Activated CD4-positive, alpha-beta T cell treated with anti-CD3 and anti-CD28 coated beads, Interleukin-2, amount 50 U/mL, for 16 hours (primary cell): ENCODE data around the gene SAV1.
A peak's percentile ranks its signal among the peaks of the same experiment; 100 is the strongest.
"Not testable (repeated sequence)": the region's sequence is repeated elsewhere in the genome, so short reads cannot be mapped to it uniquely, and the experiment has no call there.

Experiments used
- DNase-seq: peaks from one replicate; pipeline ENCODE4 v3.0.0-alpha.2; 2020

SAV1 gene

DNA sequence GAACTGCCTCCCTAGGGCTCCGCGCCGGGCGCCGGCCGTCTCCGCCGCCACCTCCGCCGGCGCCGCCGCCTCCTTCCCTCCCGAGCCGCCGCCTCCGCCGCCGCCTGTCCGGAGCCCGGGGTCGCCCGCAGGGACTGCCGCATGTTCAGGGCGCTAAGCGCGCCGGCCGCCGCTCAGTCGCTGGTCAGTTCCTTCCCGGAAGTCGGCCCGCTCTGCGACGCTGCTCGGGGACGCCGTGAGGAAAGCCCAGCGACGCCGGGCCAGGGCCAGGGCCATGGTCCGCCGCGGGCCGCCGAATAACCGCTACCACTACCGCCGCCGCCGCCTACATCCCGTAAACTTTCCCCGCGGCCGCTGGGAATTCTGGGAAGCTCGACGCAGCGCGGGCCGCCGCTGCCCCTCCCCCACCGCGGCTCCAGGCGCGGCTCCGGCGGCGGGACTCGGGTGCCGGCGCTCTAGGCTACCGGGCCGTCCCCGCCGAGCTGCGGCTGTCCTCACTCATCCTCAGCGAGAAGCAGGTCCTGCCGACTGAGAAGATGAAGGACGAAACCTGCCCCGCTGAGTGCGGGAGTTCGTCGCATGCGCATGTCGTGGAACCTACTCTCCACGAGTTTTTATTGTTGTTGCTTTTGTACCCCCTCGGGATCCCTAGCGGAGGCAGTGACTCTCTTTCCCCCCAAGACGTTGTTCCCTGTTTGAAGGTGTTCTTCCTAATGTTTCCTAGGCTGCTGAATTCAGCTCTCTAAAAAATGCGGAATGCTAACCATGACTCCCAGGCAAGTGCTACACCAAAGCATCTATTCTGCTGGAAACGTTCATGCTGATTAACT, at the start of gene SAV1:
TSS of gene SAV1 (minus strand) at position 311 of the 830 bp plus-strand sequence. CDS start 339 bp downstream, outside the sequence.
- DNase-seq, result peak; percentile 61

GRCh38 chr14:50717811-50718210, 49.7 kb upstream of the SAV1 start:
- no peak for DNase-seq

GRCh38 chr14:50714450-50715073, 46.5 kb upstream of the SAV1 start:
- DNase-seq, result peak; percentile 37

- no peak for DNase-seq
These were observed 42.9 kb upstream of the SAV1 start for GRCh38 chr14:50711043-50711442.

DNA sequence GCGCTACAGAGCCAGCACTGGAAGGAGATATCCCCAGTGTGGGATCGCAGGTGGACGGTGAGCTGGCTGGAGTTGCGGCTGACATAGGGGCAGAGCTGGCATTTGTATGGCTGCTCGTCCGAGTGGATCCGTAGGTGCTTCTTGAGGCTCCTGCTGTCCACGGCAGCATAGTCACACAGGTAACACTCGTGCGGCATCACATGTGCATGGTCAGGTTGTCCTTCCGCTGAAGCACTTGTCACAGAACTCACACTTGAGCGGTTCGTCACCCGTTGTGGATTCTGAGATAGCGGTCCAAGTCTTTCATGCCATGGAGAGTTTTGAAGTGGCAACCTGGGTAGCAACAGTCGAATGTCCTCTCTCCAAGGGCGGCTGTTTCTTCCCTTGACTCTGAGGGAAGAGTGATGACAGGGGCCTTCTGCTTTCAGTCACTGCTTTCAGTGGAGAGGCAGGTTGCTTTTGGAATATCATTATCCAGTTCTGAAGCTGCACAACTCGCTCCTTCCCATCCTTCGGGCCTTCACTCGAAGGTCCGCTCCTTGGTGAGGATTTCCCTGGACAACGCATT, 37.0 kb upstream of the SAV1 start:
- DNase-seq, result no peak

DNA sequence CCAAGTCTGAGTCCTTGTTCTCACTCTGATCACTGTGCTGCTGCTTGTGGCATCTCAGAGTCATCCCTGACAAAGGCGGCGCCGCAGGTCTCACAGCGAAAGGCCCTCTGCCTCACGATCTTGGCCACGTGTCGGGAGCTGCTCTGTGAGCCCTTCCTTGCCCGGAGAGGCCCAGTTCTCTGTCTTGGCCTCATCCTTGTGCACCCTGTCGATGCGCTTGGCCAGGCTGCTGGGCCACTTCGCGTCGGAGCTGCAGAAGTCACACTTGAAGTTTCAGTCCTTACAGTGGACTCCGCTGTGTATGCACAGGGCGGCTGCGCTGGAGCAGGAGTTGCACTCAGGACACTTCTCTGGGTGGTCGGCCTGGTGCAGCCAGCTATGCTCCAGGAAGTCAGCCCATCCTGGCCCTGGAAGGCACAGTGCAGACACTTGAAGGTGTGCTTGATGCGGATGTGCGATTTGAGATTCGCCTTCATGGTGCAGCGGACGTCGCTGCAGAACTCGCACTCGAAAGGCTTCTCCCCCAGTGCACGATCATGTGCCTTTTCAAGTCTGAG, 36.4 kb upstream of the SAV1 start:
- no peak for DNase-seq

- no peak for DNase-seq
These were observed 29.7 kb upstream of the SAV1 start for GRCh38 chr14:50697659-50698290.

DNA sequence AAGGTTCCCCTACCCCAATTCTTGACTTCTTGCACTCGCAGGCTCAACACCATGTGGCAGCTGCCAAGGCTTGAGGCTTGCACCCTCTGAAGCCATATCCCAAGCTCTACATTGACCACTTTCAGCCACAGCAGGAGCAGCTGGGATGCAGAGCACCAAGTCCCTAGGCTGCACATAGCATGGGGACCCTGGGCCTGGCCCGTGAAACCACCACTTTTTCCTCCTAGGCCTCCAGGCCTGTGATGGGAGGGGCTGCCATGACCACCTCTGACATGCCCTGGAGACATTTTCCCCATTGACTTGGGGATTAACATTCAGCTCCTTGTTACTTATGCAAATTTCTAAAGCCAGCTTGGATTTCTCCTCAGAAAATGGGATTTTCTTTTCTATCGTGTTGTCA, 26.2 kb upstream of the SAV1 start:
- not testable (repeated sequence) for DNase-seq

GRCh38 chr14:50688875-50689274, 20.8 kb upstream of the SAV1 start:
- no peak for DNase-seq

GRCh38 chr14:50679674-50680073, 11.6 kb upstream of the SAV1 start:
- DNase-seq, result no peak

- no peak for DNase-seq
These were observed 10.1 kb upstream of the SAV1 start for GRCh38 chr14:50678163-50678562.

DNA sequence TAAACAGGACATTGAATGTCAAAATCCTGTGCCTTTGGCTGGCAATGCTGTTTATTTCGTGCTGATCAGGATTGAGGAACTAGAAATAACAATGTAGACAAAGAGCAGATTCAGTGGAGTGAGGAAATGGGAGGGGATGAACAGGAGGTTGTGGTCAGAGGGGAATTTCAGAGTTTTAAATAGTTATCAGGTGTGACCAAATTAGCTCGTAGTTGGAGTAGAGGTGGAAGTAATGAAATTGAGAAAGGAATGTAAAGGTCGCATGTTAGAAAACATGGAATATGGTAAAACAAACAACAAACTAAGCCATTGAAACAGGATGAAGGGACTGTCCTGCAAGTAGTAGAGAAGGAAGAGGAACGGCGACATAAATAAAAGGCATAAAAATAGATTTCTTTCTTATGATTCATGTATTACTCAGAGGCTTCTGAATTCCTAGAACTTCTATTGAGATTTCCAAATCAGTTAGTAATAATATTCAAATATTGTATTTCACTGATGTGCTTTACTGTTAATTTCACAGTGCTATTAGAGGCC, 9.5 kb upstream of the SAV1 start:
- DNase-seq, result no peak

GRCh38 chr14:50676814-50677516, 8.9 kb upstream of the SAV1 start:
- DNase-seq, result no peak

- DNase-seq, result no peak
These were observed 7.5 kb upstream of the SAV1 start for GRCh38 chr14:50675597-50675996.

DNA sequence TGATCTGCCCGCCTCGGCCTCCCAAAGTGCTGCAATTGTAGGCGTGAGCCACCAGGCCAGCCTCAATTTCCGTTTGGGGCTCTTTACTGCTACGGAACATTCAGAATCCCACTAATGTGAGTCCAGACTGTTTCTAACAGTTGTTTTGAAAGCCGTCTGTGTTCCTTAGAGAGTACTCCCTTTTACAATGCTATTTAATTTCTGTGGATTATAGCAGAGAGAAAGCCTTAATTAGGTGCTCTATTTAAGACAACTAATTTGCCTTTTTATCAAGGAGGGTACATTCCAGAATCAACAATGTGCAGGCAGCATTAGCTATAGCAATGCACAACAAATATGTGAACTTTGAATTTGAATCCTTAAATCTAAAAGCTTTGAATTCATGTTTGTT, 2.8 kb upstream of the SAV1 start:
- DNase-seq, result no peak

GRCh38 chr14:50670196-50670865, 2.2 kb upstream of the SAV1 start:
- no peak for DNase-seq

DNA sequence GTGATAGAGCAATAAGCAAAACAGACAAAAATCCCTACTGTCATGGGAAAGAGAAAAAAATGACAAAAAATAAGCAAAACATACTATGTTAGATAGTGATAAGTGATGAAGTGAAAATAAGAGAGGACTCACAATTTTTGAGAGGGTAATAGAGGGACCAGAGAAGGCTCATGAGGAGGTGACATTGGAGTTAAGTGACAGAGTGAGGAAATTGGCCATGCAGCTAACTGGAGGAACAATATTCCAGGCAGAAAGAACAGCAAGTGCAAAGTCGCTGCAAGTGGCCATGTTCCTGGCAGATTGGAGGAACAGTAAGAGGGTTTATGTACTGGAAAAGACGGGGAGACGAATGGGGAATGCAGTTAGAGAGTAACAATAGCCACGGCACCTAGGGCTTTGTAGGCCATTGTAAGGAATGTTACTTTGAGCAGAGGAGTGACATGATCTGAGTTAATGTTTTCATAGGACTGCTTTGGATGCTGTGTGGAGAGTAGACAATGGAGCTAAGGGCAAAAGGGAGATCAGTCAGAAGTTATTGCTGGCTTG, 1.4 kb upstream of the SAV1 start:
- DNase-seq, result no peak

DNA sequence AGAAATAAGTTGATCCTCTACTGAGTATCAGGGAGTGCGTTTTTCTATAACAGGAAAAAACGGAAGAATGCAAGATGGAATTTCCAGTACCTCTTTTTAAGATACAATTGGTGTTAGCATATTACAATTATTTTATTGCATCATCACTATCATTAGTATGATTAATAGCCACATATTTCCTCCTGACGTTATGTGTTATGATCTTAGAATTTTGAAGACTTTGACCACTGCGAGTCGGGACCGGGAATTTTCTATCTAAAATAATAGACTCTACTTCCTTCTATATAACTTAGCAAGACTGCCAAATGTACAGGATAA, 679 bp upstream of the SAV1 start:
- no peak for DNase-seq

- DNase-seq, result peak; percentile 21
These were observed 466 bp downstream of the SAV1 start for GRCh38 chr14:50667684-50667995.

DNA sequence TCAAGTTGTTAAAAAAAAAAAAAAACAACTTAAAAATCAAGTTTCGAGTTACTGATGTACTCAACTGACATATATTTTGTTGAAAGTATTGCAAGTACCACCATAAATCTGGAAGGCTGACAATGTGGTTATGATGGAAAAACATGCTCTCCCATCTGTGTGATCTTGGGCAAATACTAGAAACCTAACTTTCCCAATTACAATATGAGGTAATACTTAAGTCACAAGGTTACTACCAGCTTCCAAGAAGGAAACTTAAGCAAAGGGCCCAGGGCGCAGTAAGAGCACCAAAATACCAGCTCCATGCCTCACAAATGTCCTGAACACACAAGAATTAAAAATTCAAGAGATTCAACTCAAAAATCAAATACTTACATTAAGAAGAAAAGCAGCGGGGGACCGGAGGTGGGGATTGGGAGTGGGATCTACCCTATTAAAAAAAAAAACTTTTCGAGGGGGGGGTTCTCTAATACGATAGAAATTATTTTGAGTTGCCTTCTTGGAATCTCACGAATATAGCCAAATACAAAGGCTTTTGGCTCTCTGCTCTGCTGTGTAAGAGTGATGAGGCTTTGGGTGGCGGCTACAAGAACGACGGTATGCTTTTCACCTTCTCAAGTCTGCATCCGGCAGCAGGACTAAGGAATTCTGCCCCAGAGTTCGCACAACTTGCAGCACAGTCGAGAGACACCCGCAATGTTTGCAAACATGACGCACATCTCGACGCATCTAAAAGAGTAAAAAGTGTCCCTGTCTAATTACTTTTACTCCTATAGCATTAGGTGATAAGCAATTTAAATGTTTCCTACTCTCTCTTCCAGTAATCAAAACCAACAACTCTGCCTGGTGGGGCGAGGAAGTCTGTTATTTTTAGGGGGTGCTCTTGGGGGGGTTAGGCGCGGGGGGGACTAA, 1.1 kb downstream of the SAV1 start:
- peak; percentile 23 for DNase-seq

GRCh38 chr14:50665300-50665699, 2.8 kb downstream of the SAV1 start:
- not testable (repeated sequence) for DNase-seq
